T-helper 1 cell treated with Interleukin-12 subunit alpha and Interleukin-12 subunit beta and Interleukin-4 antibody, amounts not matched to agents 30 μg/mL and 1 μg/mL, for 36 hours (primary cell): ENCODE measurements around the gene PSMD1.
"Not testable (repeated sequence)": the region's sequence is repeated elsewhere in the genome, so short reads cannot be mapped to it uniquely, and the experiment has no call there.

Source experiments
- H3K27ac Mint-ChIP-seq: one replicate; pipeline ENCODE4 v1.8.0; 2021; ENCODE audit warnings: mild to moderate bottlenecking, mixed read lengths
- H3K27me3 Mint-ChIP-seq: one replicate; pipeline ENCODE4 v1.8.0; 2021; ENCODE audit warnings: low read depth, mixed read lengths
- H3K36me3 Mint-ChIP-seq: one replicate; pipeline ENCODE4 v1.8.0; 2021; ENCODE audit warnings: low read depth, mixed read lengths
- H3K4me1 Mint-ChIP-seq: one replicate; pipeline ENCODE4 v1.8.0; 2021; ENCODE audit warnings: low read depth, mixed read lengths
- H3K4me3 Mint-ChIP-seq: one replicate; pipeline ENCODE4 v1.8.0; 2021; ENCODE audit warnings: mild to moderate bottlenecking, moderate library complexity, mixed read lengths
- H3K9me3 Mint-ChIP-seq: one replicate; pipeline ENCODE4 v1.8.0; 2021; ENCODE audit warnings: mixed read lengths

PSMD1 gene

GRCh38 chr2:231130336-231131056 lies 73.8 kb downstream of the PSMD1 start:
- H3K27ac Mint-ChIP-seq = no peak overlapping the region
- no peaks in the 10 kb centered on the region for H3K27me3 Mint-ChIP-seq
- peaks cover 9% of the 10 kb centered on the region for H3K4me1 Mint-ChIP-seq
- no peaks in the 10 kb centered on the region for H3K9me3 Mint-ChIP-seq
- H3K36me3 Mint-ChIP-seq = no peaks in the 10 kb centered on the region
- no peak overlapping the region for H3K4me3 Mint-ChIP-seq

GRCh38 chr2:231132129-231132528 lies 75.5 kb downstream of the PSMD1 start:
- no peaks in the 10 kb centered on the region for H3K9me3 Mint-ChIP-seq
- H3K36me3 Mint-ChIP-seq = no peaks in the 10 kb centered on the region
- H3K4me3 Mint-ChIP-seq = no peak overlapping the region

GRCh38 chr2:231133365-231134099 lies 76.9 kb downstream of the PSMD1 start:
- H3K27me3 Mint-ChIP-seq = no peaks in the 10 kb centered on the region
- no peak overlapping the region for H3K27ac Mint-ChIP-seq
- H3K4me3 Mint-ChIP-seq = no peak overlapping the region
- H3K4me1 Mint-ChIP-seq = peaks cover 8% of the 10 kb centered on the region
- no peaks in the 10 kb centered on the region for H3K9me3 Mint-ChIP-seq
- no peaks in the 10 kb centered on the region for H3K36me3 Mint-ChIP-seq

More at GRCh38 chr2:231132129-231132528, 75.5 kb downstream of the PSMD1 start:
- H3K27me3 Mint-ChIP-seq = no peaks in the 10 kb centered on the region
- H3K27ac Mint-ChIP-seq = no peak overlapping the region
- H3K4me1 Mint-ChIP-seq = peaks cover 8% of the 10 kb centered on the region

GRCh38 chr2:231134910-231135655 lies 78.4 kb downstream of the PSMD1 start:
- no peak overlapping the region for H3K27ac Mint-ChIP-seq
- peaks cover 1% of the 10 kb centered on the region for H3K36me3 Mint-ChIP-seq
- H3K4me3 Mint-ChIP-seq = no peak overlapping the region
- peaks cover 8% of the 10 kb centered on the region for H3K4me1 Mint-ChIP-seq
- no peaks in the 10 kb centered on the region for H3K9me3 Mint-ChIP-seq
- no peaks in the 10 kb centered on the region for H3K27me3 Mint-ChIP-seq

GRCh38 chr2:231138699-231139098 lies 82.0 kb downstream of the PSMD1 start:
- Mint-ChIP-seq H3K27me3 (no peaks in the 10 kb centered on the region), H3K36me3 (peaks cover 1% of the 10 kb centered on the region), H3K27ac (no peak overlapping the region), H3K4me3 (no peak overlapping the region), H3K4me1 (no peaks in the 10 kb centered on the region), H3K9me3 (no peaks in the 10 kb centered on the region)

GRCh38 chr2:231139796-231140195 lies 83.1 kb downstream of the PSMD1 start:
- H3K27ac Mint-ChIP-seq = no peak overlapping the region
- no peaks in the 10 kb centered on the region for H3K27me3 Mint-ChIP-seq
- H3K36me3 Mint-ChIP-seq = peaks cover 2% of the 10 kb centered on the region
- H3K4me1 Mint-ChIP-seq = no peaks in the 10 kb centered on the region
- H3K4me3 Mint-ChIP-seq = no peak overlapping the region
- no peaks in the 10 kb centered on the region for H3K9me3 Mint-ChIP-seq

GRCh38 chr2:231140808-231141207 lies 84.1 kb downstream of the PSMD1 start:
- not testable (repeated sequence) for H3K4me1 Mint-ChIP-seq, H3K27ac Mint-ChIP-seq, H3K27me3 Mint-ChIP-seq, H3K36me3 Mint-ChIP-seq, H3K9me3 Mint-ChIP-seq, H3K4me3 Mint-ChIP-seq

- Mint-ChIP-seq H3K27ac (no peak overlapping the region), H3K4me3 (no peak overlapping the region)
These were observed 88.2 kb downstream of the PSMD1 start for GRCh38 chr2:231144896-231145295.

GRCh38 chr2:231146665-231147064 lies 90.0 kb downstream of the PSMD1 start:
- no peaks in the 10 kb centered on the region for H3K27me3 Mint-ChIP-seq
- no peaks in the 10 kb centered on the region for H3K9me3 Mint-ChIP-seq
- H3K4me3 Mint-ChIP-seq = no peak overlapping the region
- H3K4me1 Mint-ChIP-seq = no peaks in the 10 kb centered on the region
- no peak overlapping the region for H3K27ac Mint-ChIP-seq
- H3K36me3 Mint-ChIP-seq = peaks cover 16% of the 10 kb centered on the region

More at GRCh38 chr2:231144896-231145295, 88.2 kb downstream of the PSMD1 start:
- Mint-ChIP-seq H3K36me3 (peaks cover 16% of the 10 kb centered on the region), H3K4me1 (no peaks in the 10 kb centered on the region), H3K27me3 (no peaks in the 10 kb centered on the region), H3K9me3 (no peaks in the 10 kb centered on the region)

GRCh38 chr2:231152800-231153557 lies 96.3 kb downstream of the PSMD1 start:
- peaks cover 17% of the 10 kb centered on the region for H3K36me3 Mint-ChIP-seq

GRCh38 chr2:231159306-231159705 lies 102.6 kb downstream of the PSMD1 start:
- Mint-ChIP-seq H3K36me3 (peaks cover 14% of the 10 kb centered on the region), H3K9me3 (no peaks in the 10 kb centered on the region), H3K4me3 (no peak overlapping the region), H3K4me1 (peaks cover 12% of the 10 kb centered on the region), H3K27ac (no peak overlapping the region), H3K27me3 (no peaks in the 10 kb centered on the region)

More at GRCh38 chr2:231152800-231153557, 96.3 kb downstream of the PSMD1 start:
- H3K27me3 Mint-ChIP-seq = no peaks in the 10 kb centered on the region
- no peak overlapping the region for H3K4me3 Mint-ChIP-seq
- H3K9me3 Mint-ChIP-seq = no peaks in the 10 kb centered on the region
- no peaks in the 10 kb centered on the region for H3K4me1 Mint-ChIP-seq
- H3K27ac Mint-ChIP-seq = no peak overlapping the region

- H3K27ac Mint-ChIP-seq = no peak overlapping the region
- no peak overlapping the region for H3K4me3 Mint-ChIP-seq
- peaks cover 12% of the 10 kb centered on the region for H3K36me3 Mint-ChIP-seq
- H3K4me1 Mint-ChIP-seq = peaks cover 12% of the 10 kb centered on the region
- H3K9me3 Mint-ChIP-seq = no peaks in the 10 kb centered on the region
- no peaks in the 10 kb centered on the region for H3K27me3 Mint-ChIP-seq
These were observed 104.0 kb downstream of the PSMD1 start for GRCh38 chr2:231160701-231161100.

GRCh38 chr2:231161252-231161839 lies 104.7 kb downstream of the PSMD1 start:
- Mint-ChIP-seq H3K9me3 (no peaks in the 10 kb centered on the region), H3K27ac (no peak overlapping the region), H3K4me1 (peaks cover 12% of the 10 kb centered on the region), H3K36me3 (peaks cover 12% of the 10 kb centered on the region), H3K4me3 (no peak overlapping the region), H3K27me3 (no peaks in the 10 kb centered on the region)

- H3K36me3 Mint-ChIP-seq = peaks cover 14% of the 10 kb centered on the region
- no peak overlapping the region for H3K27ac Mint-ChIP-seq
- H3K9me3 Mint-ChIP-seq = no peaks in the 10 kb centered on the region
- no peak overlapping the region for H3K4me3 Mint-ChIP-seq
- H3K4me1 Mint-ChIP-seq = peaks cover 12% of the 10 kb centered on the region
- no peaks in the 10 kb centered on the region for H3K27me3 Mint-ChIP-seq
These were observed 105.2 kb downstream of the PSMD1 start for GRCh38 chr2:231161877-231162329.
